ENCODE results near the gene NUCB1.
"Not testable (repeated sequence)": the region's sequence is repeated elsewhere in the genome, so short reads cannot be mapped to it uniquely, and the experiment has no call there.

The NUCB1 gene

GRCh38 chr19:48906324-48906723, 6.2 kb downstream of the NUCB1 start:
- DNase-seq (ENCODE audit: low read depth) = no peak

- DNase-seq (ENCODE audit: low read depth) = no peak
Observed at GRCh38 chr19:48907671-48908070, 7.6 kb downstream of the NUCB1 start.

- not testable (repeated sequence) for DNase-seq (ENCODE audit: low read depth)
Observed at GRCh38 chr19:48909424-48910077, 9.4 kb downstream of the NUCB1 start.

GRCh38 chr19:48910803-48911202, 10.7 kb downstream of the NUCB1 start:
- DNase-seq (ENCODE audit: low read depth) = no peak

GRCh38 chr19:48913114-48913889, 13.2 kb downstream of the NUCB1 start:
- no peak for DNase-seq (ENCODE audit: low read depth)

GRCh38 chr19:48914181-48914580, 14.1 kb downstream of the NUCB1 start:
- DNase-seq (ENCODE audit: low read depth) = no peak

GRCh38 chr19:48915757-48916156, 15.6 kb downstream of the NUCB1 start:
- no peak for DNase-seq (ENCODE audit: low read depth)

- no peak for DNase-seq (ENCODE audit: low read depth)
Observed at GRCh38 chr19:48918071-48918470, 18.0 kb downstream of the NUCB1 start.

- DNase-seq (ENCODE audit: low read depth) = no peak
Observed at GRCh38 chr19:48918801-48919247, 18.7 kb downstream of the NUCB1 start.

GRCh38 chr19:48919271-48919670, 19.2 kb downstream of the NUCB1 start:
- DNase-seq (ENCODE audit: low read depth) = not testable (repeated sequence)

- DNase-seq (ENCODE audit: low read depth) = no peak
Observed at GRCh38 chr19:48920949-48921348, 20.8 kb downstream of the NUCB1 start.

GRCh38 chr19:48921721-48922500, 21.8 kb downstream of the NUCB1 start:
- no peak for DNase-seq (ENCODE audit: low read depth)

- no peak for DNase-seq (ENCODE audit: low read depth)
Observed at GRCh38 chr19:48922548-48923490, 22.7 kb downstream of the NUCB1 start.

- DNase-seq (ENCODE audit: low read depth) = no peak
Observed at GRCh38 chr19:48925240-48925843, 25.2 kb downstream of the NUCB1 start.

- not testable (repeated sequence) for DNase-seq (ENCODE audit: low read depth)
Observed at GRCh38 chr19:48925890-48926289, 25.8 kb downstream of the NUCB1 start.

GRCh38 chr19:48926909-48927308, 26.8 kb downstream of the NUCB1 start:
- DNase-seq (ENCODE audit: low read depth) = no peak

- DNase-seq (ENCODE audit: low read depth) = not testable (repeated sequence)
Observed at GRCh38 chr19:48927692-48928091, 27.6 kb downstream of the NUCB1 start.

GRCh38 chr19:48928164-48929025, 28.3 kb downstream of the NUCB1 start:
- DNase-seq (ENCODE audit: low read depth) = no peak

GRCh38 chr19:48933382-48933932, 33.3 kb downstream of the NUCB1 start, which contains the start of gene DHDH:
DHDH (plus strand) TSS chr19:48933699; CDS start chr19:48933722, 23 bp downstream.
- DNase-seq (ENCODE audit: low read depth) = peak; percentile 81

GRCh38 chr19:48934837-48935236, 34.7 kb downstream of the NUCB1 start:
- no peak for DNase-seq (ENCODE audit: low read depth)

Measured in activated T-helper 1 cell treated with Interleukin-2 at 50 U/mL for 16 hours (primary cell).